HCT116 (cell line): Measurements from ENCODE around the gene COBL. TPM values are rescaled to one million over a fixed set of nuclear protein-coding genes. Genes with fewer than 3 reads are reported as not detected.

Experiments used
- ATAC-seq: fragments of 200-7000 bp; cut with Tn5 transposase; 2 replicates; pipeline ENCODE4 v1.9.1; 2020; ENCODE audit warnings: mild to moderate bottlenecking, moderate library complexity
- BruUV-seq: library from RNA; stranded (reverse); fragments of 400-500 nt; replicated peaks from 2 replicates; lab custom pipeline; 2021; lab: Mats Ljungman, UMichigan
- CTCF ChIA-PET: fragments of 300-600 bp; sonication (Branson Sonifier 250); formaldehyde crosslinking; loops from one replicate; lab custom pipeline; 2021; ENCODE audit warnings: antibody characterized with exemption; lab: Charles Lee
- POLR2A ChIA-PET: fragments of 300-600, 350-600 bp; sonication (Branson Sonifier 250); formaldehyde crosslinking; loops from one replicate; lab custom pipeline; 2021; ENCODE audit warnings: antibody characterized with exemption; lab: Charles Lee
- RAD21 ChIA-PET, 2 experiments: fragments of 300-600 bp; sonication (Branson Sonifier 250); formaldehyde crosslinking; loops; one replicate each; lab custom pipeline; 2023; ENCODE audit warnings: low total read pairs in 2 of 2; ENCODE audit not compliant: uncharacterized antibody in 2 of 2, unreplicated experiment in 2 of 2, low non-redundant PET in 1 of 2; lab: Charles Lee
- DNase-seq: peaks from one replicate; pipeline ENCODE4 v3.0.0-alpha.2; 2010; ENCODE audit warnings: low read depth, low spot score
- H2AFZ ChIP-seq: fragments of 200-600 bp; shearing (Covaris generic), sonication (generic); 2 replicates; pipeline ENCODE4 v1.6.1; 2017; ENCODE audit warnings: low read depth, mixed run types, mixed read lengths, antibody characterized with exemption, low read length; ENCODE audit not compliant: poor library complexity, severe bottlenecking
- H3K27ac ChIP-seq: 2 replicates; pipeline ENCODE4 v1.5.1; 2012; ENCODE audit warnings: low read depth, low read length
- H3K27me3 ChIP-seq: fragments of 200-600 bp; sonication (generic); 2 replicates; pipeline ENCODE4 v1.6.1; 2016; ENCODE audit warnings: mixed run types, low read length, mixed read lengths; ENCODE audit not compliant: insufficient read depth
- H3K36me3 ChIP-seq, 2 experiments: fragments of 200-500 bp in 1 of 2; fragments of 200-600 bp in 1 of 2; sonication (Bioruptor generic) in 1 of 2; sonication (generic) in 1 of 2; 2 replicates each; pipeline versions ENCODE4 v1.5.1 to v1.6.1; 2014 to 2016; ENCODE audit warnings: low read length in 2 of 2, inconsistent platforms in 1 of 2, mixed read lengths in 1 of 2, mixed run types in 1 of 2; ENCODE audit not compliant: insufficient read depth in 2 of 2, control insufficient read depth in 1 of 2
- H3K4me1 ChIP-seq, 2 experiments: fragments of 200-600 bp in 1 of 2; sonication (generic) in 1 of 2; 2 replicates each; pipeline versions ENCODE4 v1.5.1 to v1.6.1; 2012 to 2017; ENCODE audit warnings: low read length in 2 of 2, inconsistent platforms in 1 of 2, mild to moderate bottlenecking in 1 of 2, mixed read lengths in 1 of 2, mixed run types in 1 of 2, moderate library complexity in 1 of 2; ENCODE audit not compliant: insufficient read depth in 2 of 2, control insufficient read depth in 1 of 2
- H3K4me2 ChIP-seq: fragments of 200-600 bp; sonication (generic); 2 replicates; pipeline ENCODE4 v1.6.1; 2017; ENCODE audit warnings: mixed run types, low read length, mixed read lengths
- H3K4me3 ChIP-seq, 2 experiments: fragments of 200-600 bp in 1 of 2; sonication (generic) in 1 of 2; replicated peaks in 1 of 2; 2 replicates each; pipeline ENCODE4 v1.5.1; 2011 to 2016; ENCODE audit warnings: low read length in 2 of 2, control low read depth in 1 of 2, low read depth in 1 of 2, mild to moderate bottlenecking in 1 of 2, mixed read lengths in 1 of 2, mixed run types in 1 of 2
- H3K79me2 ChIP-seq: fragments of 200-600 bp; sonication (generic); 2 replicates; pipeline ENCODE4 v1.6.1; 2017; ENCODE audit warnings: mild to moderate bottlenecking, mixed run types, low read length, moderate library complexity, mixed read lengths; ENCODE audit not compliant: insufficient read depth
- H3K9ac ChIP-seq: fragments of 200-600 bp; sonication (generic); 2 replicates; pipeline ENCODE4 v1.6.1; 2016; ENCODE audit warnings: low read length, mixed read lengths
- H3K9me2 ChIP-seq: fragments of 200-600 bp; sonication (generic), shearing (Covaris generic); 2 replicates; pipeline ENCODE4 v1.6.1; 2017; ENCODE audit warnings: mixed run types, mild to moderate bottlenecking, moderate library complexity; ENCODE audit not compliant: insufficient read depth
- H3K9me3 ChIP-seq, 2 experiments: fragments of 200-500 bp in 1 of 2; fragments of 200-600 bp in 1 of 2; sonication (Bioruptor generic) in 1 of 2; sonication (generic) in 1 of 2; 2 replicates each; pipeline ENCODE4 v1.6.1; 2014 to 2017; ENCODE audit warnings: low read length in 2 of 2, mixed read lengths in 2 of 2, inconsistent platforms in 1 of 2, low read depth in 1 of 2, mild to moderate bottlenecking in 1 of 2, mixed run types in 1 of 2, moderate library complexity in 1 of 2; ENCODE audit not compliant: control insufficient read depth in 1 of 2, insufficient read depth in 1 of 2
- H4K20me1 ChIP-seq: fragments of 200-600 bp; sonication (generic), shearing (Covaris generic); 2 replicates; pipeline ENCODE4 v1.6.1; 2017; ENCODE audit warnings: mixed run types, mild to moderate bottlenecking, moderate library complexity; ENCODE audit not compliant: insufficient read depth
- CBX3 ChIP-seq: IDR thresholded peaks from 2 replicates; pipeline ENCODE4 v1.6.1; 2012; ENCODE audit warnings: low read depth
- EZH2phosphoT487 ChIP-seq: fragments of 200-600 bp; IDR thresholded peaks from 2 replicates; pipeline ENCODE4 v1.6.1; 2018; ENCODE audit warnings: antibody characterized with exemption, borderline replicate concordance
- FOSL1 ChIP-seq: IDR thresholded peaks from 2 replicates; pipeline ENCODE4 v1.6.1; 2012; ENCODE audit warnings: low read depth
- RAD21 ChIP-seq: IDR thresholded peaks from 2 replicates; pipeline ENCODE4 v1.6.1; 2012; ENCODE audit warnings: low read depth, mild to moderate bottlenecking
- SRF ChIP-seq: IDR thresholded peaks from 2 replicates; pipeline ENCODE4 v1.6.1; 2012; ENCODE audit warnings: low read depth
- TCF7L2 ChIP-seq: IDR thresholded peaks from 2 replicates; pipeline ENCODE4 v1.7.0; 2011; ENCODE audit warnings: borderline replicate concordance, inconsistent platforms; ENCODE audit not compliant: insufficient read depth, insufficient read length; ENCODE audit errors: extremely low read depth
- YY1 ChIP-seq: IDR thresholded peaks from 2 replicates; pipeline ENCODE4 v1.6.1; 2011; ENCODE audit warnings: low read length, low read depth, moderate library complexity, mild to moderate bottlenecking; ENCODE audit not compliant: insufficient replicate concordance; ENCODE audit errors: extremely low read depth
- ZNF274 ChIP-seq: fragments of 200-500 bp; sonication (Bioruptor generic); IDR thresholded peaks from 2 replicates; pipeline ENCODE4 v1.6.1; 2014; ENCODE audit warnings: mild to moderate bottlenecking, low read depth, low read length, inconsistent platforms
- intact Hi-C: fragments of 100-400 bp; cut with micrococcal nuclease; formaldehyde crosslinking; loops from 2 replicates; pipeline ENCODE4 v1.10.0; 2022
- total RNA-seq: library from RNA; stranded (reverse); gene quantifications from one replicate; pipeline ENCODE4 v1.2.1, GENCODE V29; 2021; ENCODE audit not compliant: unreplicated experiment

COBL gene
- total RNA-seq, 1 experiment from 2014 or later, result 19.3 TPM

- ChIA-PET RAD21 (no interaction called here), POLR2A (no interaction called here), CTCF (no interaction called here)
- Histone ChIP-seq H3K4me1 (no peaks in the 10 kb centered on the region), H3K9me2 (no peaks in the 10 kb centered on the region), H2AFZ (no peak overlapping the region), H3K27ac (no peak overlapping the region), H3K27me3 (no peaks in the 10 kb centered on the region), H3K79me2 (no peaks in the 10 kb centered on the region), H3K4me3 (no peak overlapping the region), H3K4me2 (no peak overlapping the region), H4K20me1 (no peaks in the 10 kb centered on the region), H3K9me3 (no peaks in the 10 kb centered on the region), H3K36me3 (no peaks in the 10 kb centered on the region), H3K9ac (no peak overlapping the region)
- BruUV-seq, result no TSS peak
- TF ChIP-seq FOSL1 (no peak), YY1 (no peak), SRF (no peak), TCF7L2 (no peak), EZH2phosphoT487 (no peak), CBX3 (no peak), RAD21 (peak; percentile 3; the same call in 1 of the 2 replicates), ZNF274 (no peak)
- intact Hi-C loops, result no loop called here
- ATAC-seq (peak; percentile 49; the same call in 1 of the 2 replicates), DNase-seq (no peak)
Measured at GRCh38 chr7:51079494-51079893, 237.1 kb downstream of the COBL start.

GRCh38 chr7:51078653-51079052 is 238.0 kb downstream of the COBL start:
- BruUV-seq, result no TSS peak
- RAD21 ChIA-PET, result no interaction called here
- Histone ChIP-seq H3K9me3 (no peaks in the 10 kb centered on the region), H3K36me3 (no peaks in the 10 kb centered on the region), H2AFZ (no peak overlapping the region), H3K79me2 (no peaks in the 10 kb centered on the region), H3K4me1 (no peaks in the 10 kb centered on the region), H3K27ac (no peak overlapping the region)
- no peak for TF ChIP-seq CBX3
- no peak for TF ChIP-seq ZNF274
- TF ChIP-seq, all 23 proteins: peak for 0
- ChIA-PET CTCF (no interaction called here), POLR2A (no interaction called here)
- Histone ChIP-seq H3K4me2 (no peak overlapping the region), H3K9ac (no peak overlapping the region), H3K9me2 (no peaks in the 10 kb centered on the region), H3K27me3 (no peaks in the 10 kb centered on the region), H3K4me3 (no peak overlapping the region), H4K20me1 (no peaks in the 10 kb centered on the region)
- ATAC-seq (no peak), DNase-seq (no peak)
- intact Hi-C loops, result no loop called here
